Astrocyte (in vitro differentiated cells and primary cell): ENCODE measurements around the gene TCEA2. TPM values are rescaled to one million over a fixed set of nuclear protein-coding genes. Genes with fewer than 3 reads are reported as not detected.

Source experiments
- DNase-seq: peaks from one replicate; pipeline ENCODE4 v3.0.0-alpha.2; 2010; ENCODE audit warnings: low read depth
- FAIRE-seq: peaks from 2 replicates; lab custom pipeline; 2011; peaks lifted over from hg19 to GRCh38; lab: Jason Lieb, UNC
- H2AFZ ChIP-seq: 2 replicates; pipeline ENCODE4 v1.6.0; 2012; ENCODE audit warnings: low read depth, low read length, inconsistent platforms
- H3K27ac ChIP-seq: 2 replicates; pipeline ENCODE4 v1.5.1; 2011; ENCODE audit warnings: low read depth, low read length, inconsistent platforms
- H3K27me3 ChIP-seq: 2 replicates; pipeline ENCODE4 v1.6.0; 2011; ENCODE audit warnings: low read length, inconsistent platforms; ENCODE audit not compliant: insufficient read depth
- H3K36me3 ChIP-seq: 2 replicates; pipeline ENCODE4 v1.5.1; 2011; ENCODE audit warnings: low read length, inconsistent platforms; ENCODE audit not compliant: insufficient read depth
- H3K4me1 ChIP-seq: 2 replicates; pipeline ENCODE4 v1.5.1; 2011; ENCODE audit warnings: low read length, inconsistent platforms; ENCODE audit not compliant: insufficient read depth
- H3K4me2 ChIP-seq: 2 replicates; pipeline ENCODE4 v1.6.0; 2012; ENCODE audit warnings: low read length, inconsistent platforms
- H3K4me3 ChIP-seq: 2 replicates; pipeline ENCODE4 v1.5.1; 2011; ENCODE audit warnings: low read depth, mild to moderate bottlenecking, low read length, inconsistent platforms; ENCODE audit not compliant: insufficient read depth
- H3K79me2 ChIP-seq: 2 replicates; pipeline ENCODE4 v1.6.0; 2012; ENCODE audit warnings: mild to moderate bottlenecking, low read length, inconsistent platforms; ENCODE audit not compliant: insufficient read depth
- H3K9ac ChIP-seq: 2 replicates; pipeline ENCODE4 v1.6.0; 2012; ENCODE audit warnings: mild to moderate bottlenecking, low read length, inconsistent platforms
- H3K9me3 ChIP-seq: 2 replicates; pipeline ENCODE4 v1.5.1; 2012; ENCODE audit warnings: low read depth, mild to moderate bottlenecking, low read length, inconsistent platforms; ENCODE audit not compliant: insufficient read depth
- H4K20me1 ChIP-seq: 2 replicates; pipeline ENCODE4 v1.6.0; 2012; ENCODE audit warnings: low read length, inconsistent platforms; ENCODE audit not compliant: insufficient read depth
- H3K27ac Mint-ChIP-seq: one replicate; pipeline ENCODE4 v1.8.0; 2021; ENCODE audit warnings: mild to moderate bottlenecking, mixed read lengths; ENCODE audit not compliant: unreplicated experiment
- H3K27me3 Mint-ChIP-seq: one replicate; pipeline ENCODE4 v1.8.0; 2021; ENCODE audit warnings: low read depth, mixed read lengths; ENCODE audit not compliant: unreplicated experiment
- H3K36me3 Mint-ChIP-seq: one replicate; pipeline ENCODE4 v1.8.0; 2021; ENCODE audit warnings: low read depth, mixed read lengths; ENCODE audit not compliant: unreplicated experiment
- H3K4me1 Mint-ChIP-seq: one replicate; pipeline ENCODE4 v1.8.0; 2021; ENCODE audit warnings: low read depth, mixed read lengths; ENCODE audit not compliant: unreplicated experiment
- H3K4me3 Mint-ChIP-seq: one replicate; pipeline ENCODE4 v1.8.0; 2021; ENCODE audit warnings: mild to moderate bottlenecking, moderate library complexity, mixed read lengths; ENCODE audit not compliant: unreplicated experiment
- H3K9me3 Mint-ChIP-seq: one replicate; pipeline ENCODE4 v1.8.0; 2021; ENCODE audit warnings: mild to moderate bottlenecking, mixed read lengths; ENCODE audit not compliant: unreplicated experiment
- CTCF ChIP-seq: IDR thresholded peaks from 2 replicates; pipeline ENCODE4 v1.5.1; 2011; ENCODE audit warnings: low read depth, mild to moderate bottlenecking, inconsistent platforms, low read length, moderate library complexity; ENCODE audit not compliant: insufficient read depth
- EZH2 ChIP-seq: IDR thresholded peaks from 2 replicates; pipeline ENCODE4 v1.6.1; 2012; ENCODE audit warnings: mild to moderate bottlenecking, low read length, inconsistent platforms; ENCODE audit not compliant: insufficient read depth
- total RNA-seq: library from RNA; stranded (reverse); gene quantifications from 2 replicates; pipeline ENCODE4 v1.2.1, GENCODE V29; 2021

TCEA2 gene
- total RNA-seq, 1 donor from 2014 or later: 53.1 TPM

- Histone ChIP-seq H3K36me3 (no peaks in the 10 kb centered on the region), H3K27me3 (peaks cover 30% of the 10 kb centered on the region), H3K4me1 (peaks cover 16% of the 10 kb centered on the region), H3K79me2 (no peaks in the 10 kb centered on the region), H3K4me3 (no peak overlapping the region), H3K9ac (no peak overlapping the region), H2AFZ (no peak overlapping the region), H4K20me1 (peaks cover 15% of the 10 kb centered on the region), H3K27ac (no peak overlapping the region), H3K9me3 (peaks cover 2% of the 10 kb centered on the region), H3K4me2 (peak overlapping the region; percentile 83)
- Mint-ChIP-seq H3K27ac (no peak overlapping the region), H3K27me3 (peaks cover 15% of the 10 kb centered on the region), H3K4me1 (no peaks in the 10 kb centered on the region), H3K9me3 (peaks cover 4% of the 10 kb centered on the region), H3K36me3 (no peaks in the 10 kb centered on the region), H3K4me3 (peak overlapping the region; percentile 74)
- no peak for FAIRE-seq
- TF ChIP-seq EZH2 (no peak), CTCF (no peak)
- no peak for DNase-seq
Measured at GRCh38 chr20:64082820-64083377, 19.9 kb downstream of the TCEA2 start.

- no peak for TF ChIP-seq CTCF
- TF ChIP-seq EZH2: no peak
- Mint-ChIP-seq H3K9me3 (peaks cover 4% of the 10 kb centered on the region), H3K27me3 (peaks cover 20% of the 10 kb centered on the region), H3K4me3 (peak overlapping the region; percentile 74), H3K27ac (no peak overlapping the region), H3K36me3 (no peaks in the 10 kb centered on the region), H3K4me1 (no peaks in the 10 kb centered on the region)
- no peaks in the 10 kb centered on the region for H3K36me3 ChIP-seq
- peaks cover 16% of the 10 kb centered on the region for H3K4me1 ChIP-seq
- H3K9me3 ChIP-seq: peaks cover 2% of the 10 kb centered on the region
- DNase-seq: peak; percentile 63
- peak overlapping the region; percentile 83 for H3K4me2 ChIP-seq
- no peak overlapping the region for H3K9ac ChIP-seq
- H3K4me3 ChIP-seq: no peak overlapping the region
- no peak for FAIRE-seq
- peaks cover 10% of the 10 kb centered on the region for H4K20me1 ChIP-seq
- H3K27ac ChIP-seq: no peak overlapping the region
- H3K27me3 ChIP-seq: peaks cover 34% of the 10 kb centered on the region
- no peaks in the 10 kb centered on the region for H3K79me2 ChIP-seq
- H2AFZ ChIP-seq: peak overlapping the region; percentile 63
Measured at GRCh38 chr20:64083378-64083803, 20.4 kb downstream of the TCEA2 start.
